Uterus (tissue), 2 donors: Measurements from ENCODE around the gene ZNF282.

Source experiments
- POLR2A ChIP-seq, 2 donors: fragments of 450-650 bp; IDR thresholded peaks; one replicate each; pipeline ENCODE4 v1.6.1; 2016; ENCODE audit warnings: antibody characterized with exemption in 2 of 2, mild to moderate bottlenecking in 1 of 2, moderate library complexity in 1 of 2
- TF ChIP-seq, protein P1 (sequence below), 4 experiments: fragments of 200-600 bp in 2 of 4; fragments of 450-650 bp in 2 of 4; sonication (generic) in 2 of 4; IDR thresholded peaks; one replicate each; pipeline ENCODE4 v1.5.1; 2016 to 2019; ENCODE audit warnings: antibody characterized with exemption in 4 of 4, mild to moderate bottlenecking in 2 of 4, moderate library complexity in 1 of 4

DNA sequence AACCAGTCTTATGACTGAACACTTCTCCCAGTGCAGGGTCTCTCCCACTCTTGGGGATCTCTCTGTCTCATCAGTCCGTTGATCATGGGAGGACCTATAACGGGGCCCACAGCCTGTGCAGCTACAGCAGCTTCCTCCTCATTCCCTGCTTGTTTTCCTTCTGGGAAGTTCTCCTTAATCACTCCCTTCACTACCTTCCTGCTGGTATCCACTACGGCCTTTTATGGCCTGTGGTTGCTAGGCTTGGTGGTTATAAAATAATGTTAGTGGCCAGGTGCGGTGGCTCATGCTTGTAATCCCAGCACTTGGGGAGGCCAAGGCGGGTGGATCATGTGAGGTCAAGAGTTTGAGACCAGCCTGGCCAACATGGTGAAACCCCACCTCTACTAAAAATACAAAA, 3.5 kb upstream of the ZNF282 start:
- TF ChIP-seq, protein P1, sequence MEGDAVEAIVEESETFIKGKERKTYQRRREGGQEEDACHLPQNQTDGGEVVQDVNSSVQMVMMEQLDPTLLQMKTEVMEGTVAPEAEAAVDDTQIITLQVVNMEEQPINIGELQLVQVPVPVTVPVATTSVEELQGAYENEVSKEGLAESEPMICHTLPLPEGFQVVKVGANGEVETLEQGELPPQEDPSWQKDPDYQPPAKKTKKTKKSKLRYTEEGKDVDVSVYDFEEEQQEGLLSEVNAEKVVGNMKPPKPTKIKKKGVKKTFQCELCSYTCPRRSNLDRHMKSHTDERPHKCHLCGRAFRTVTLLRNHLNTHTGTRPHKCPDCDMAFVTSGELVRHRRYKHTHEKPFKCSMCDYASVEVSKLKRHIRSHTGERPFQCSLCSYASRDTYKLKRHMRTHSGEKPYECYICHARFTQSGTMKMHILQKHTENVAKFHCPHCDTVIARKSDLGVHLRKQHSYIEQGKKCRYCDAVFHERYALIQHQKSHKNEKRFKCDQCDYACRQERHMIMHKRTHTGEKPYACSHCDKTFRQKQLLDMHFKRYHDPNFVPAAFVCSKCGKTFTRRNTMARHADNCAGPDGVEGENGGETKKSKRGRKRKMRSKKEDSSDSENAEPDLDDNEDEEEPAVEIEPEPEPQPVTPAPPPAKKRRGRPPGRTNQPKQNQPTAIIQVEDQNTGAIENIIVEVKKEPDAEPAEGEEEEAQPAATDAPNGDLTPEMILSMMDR (IDR thresholded peaks at IDR 0.05): no peak
- no peak for TF ChIP-seq POLR2A (IDR thresholded peaks at IDR 0.05)
